Effector memory CD8-positive, alpha-beta T cell (primary cell): ENCODE data around the gene PSMD1.
A peak's percentile ranks its signal among the peaks of the same experiment; 100 is the strongest.
"Not testable (repeated sequence)": the region's sequence is repeated elsewhere in the genome, so short reads cannot be mapped to it uniquely, and the experiment has no call there.

Source experiments
- ATAC-seq: fragments of 150-1000 bp; cut with Tn5 transposase; replicated peaks from 2 replicates; pipeline ENCODE4 v1.10.0; 2021; ENCODE audit warnings: mild to moderate bottlenecking, moderate library complexity
- DNase-seq, 3 experiments: peaks; one replicate each; pipeline ENCODE4 v3.0.0; 2021
- H3K27ac Mint-ChIP-seq, 2 donors: one replicate each; pipeline ENCODE4 v1.8.0; 2022; ENCODE audit warnings: mild to moderate bottlenecking in 2 of 2, mixed read lengths in 2 of 2, moderate library complexity in 2 of 2
- H3K27me3 Mint-ChIP-seq, 2 donors: one replicate each; pipeline ENCODE4 v1.8.0; 2022; ENCODE audit warnings: mixed read lengths in 2 of 2
- H3K36me3 Mint-ChIP-seq: one replicate; pipeline ENCODE4 v1.8.0; 2022; ENCODE audit warnings: mild to moderate bottlenecking, moderate library complexity, mixed read lengths; ENCODE audit not compliant: insufficient read depth
- H3K4me1 Mint-ChIP-seq, 2 donors: one replicate each; pipeline ENCODE4 v1.8.0; 2022; ENCODE audit warnings: low read depth in 2 of 2, mixed read lengths in 2 of 2
- H3K4me3 Mint-ChIP-seq, 2 donors: one replicate each; pipeline ENCODE4 v1.8.0; 2022; ENCODE audit warnings: mild to moderate bottlenecking in 2 of 2, mixed read lengths in 2 of 2, moderate library complexity in 2 of 2
- H3K9me3 Mint-ChIP-seq, 2 donors: one replicate each; pipeline ENCODE4 v1.8.0; 2022; ENCODE audit warnings: mixed read lengths in 2 of 2

PSMD1 gene

DNA sequence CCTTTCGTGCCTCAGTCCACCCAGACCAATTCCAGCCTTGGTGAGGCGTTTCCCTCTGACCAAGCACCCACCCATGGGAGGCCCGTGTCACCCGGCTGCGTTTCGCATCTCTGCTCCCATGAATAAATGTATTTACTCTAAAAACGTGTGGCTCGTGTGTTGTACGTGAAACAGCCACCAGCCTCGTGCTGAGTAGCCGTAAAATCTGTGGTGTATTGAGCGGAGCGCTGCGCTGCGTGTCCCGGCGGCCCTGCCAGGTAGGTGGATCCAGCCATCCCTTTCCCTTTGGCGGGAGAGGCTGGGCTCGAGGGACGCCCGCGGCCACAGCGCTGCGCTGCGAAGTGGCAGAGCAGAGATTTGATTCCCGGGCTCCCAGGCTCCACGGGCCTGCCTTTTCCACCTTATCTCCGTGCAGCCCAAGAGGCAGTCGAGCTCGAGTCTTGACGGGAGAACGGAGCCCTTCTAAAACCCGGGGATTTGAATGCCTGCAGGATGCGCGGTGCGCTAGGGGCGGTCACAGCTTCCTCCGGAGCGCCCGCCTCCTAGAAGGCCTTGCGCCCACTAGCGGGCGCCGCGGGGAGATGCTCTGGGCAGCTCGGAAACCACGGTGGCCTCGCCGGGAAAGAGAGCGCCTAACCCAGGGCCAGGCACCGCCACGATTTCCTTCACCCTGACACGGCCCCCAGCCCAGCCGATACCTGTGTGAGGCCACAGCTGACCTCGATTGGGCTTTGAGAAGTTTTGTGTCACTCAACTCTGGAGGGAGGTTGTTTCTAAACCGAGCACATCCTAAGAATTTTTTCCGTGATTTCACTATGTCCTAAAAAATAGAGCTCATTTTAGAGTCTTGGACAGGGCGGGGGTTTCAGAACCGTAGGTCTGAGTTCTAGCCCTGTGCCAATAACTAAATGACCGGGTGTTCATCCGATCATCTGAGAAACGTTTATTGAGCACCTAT lies 3.9 kb upstream of the PSMD1 start:
- Mint-ChIP-seq H3K4me1 (peaks cover 17 to 27% of the 10 kb centered on the region in 2 donors), H3K27ac (peak overlapping the region in 1 of 2 donors; percentile 75)

DNA sequence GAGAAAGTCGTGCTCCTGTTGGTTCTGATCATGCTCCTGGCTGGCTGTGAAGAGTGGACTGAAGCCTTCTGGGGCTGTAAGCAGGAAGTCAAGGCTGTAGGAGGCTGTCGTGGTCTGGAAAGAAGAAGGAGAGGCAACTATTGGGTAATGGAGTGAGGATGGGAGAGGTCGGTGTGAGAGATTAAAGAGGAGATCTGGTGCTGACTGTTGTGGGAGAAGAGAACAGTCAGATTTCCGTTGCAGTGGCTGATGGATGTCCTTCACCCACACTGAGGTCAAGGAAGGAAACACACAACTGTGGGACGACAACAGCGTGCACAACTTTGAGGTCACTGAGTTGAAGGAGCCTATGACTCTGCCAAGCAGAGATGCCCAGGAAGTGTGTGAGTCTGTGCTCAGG lies 2.8 kb upstream of the PSMD1 start:
- peaks cover 5 to 16% of the 10 kb centered on the region in 2 donors for H3K27me3 Mint-ChIP-seq
- no peaks in the 10 kb centered on the region for H3K9me3 Mint-ChIP-seq
- peaks cover 28 to 35% of the 10 kb centered on the region in 2 donors for H3K4me1 Mint-ChIP-seq
- DNase-seq (no peak), ATAC-seq (no peak)
- H3K27ac Mint-ChIP-seq: no peak overlapping the region
- H3K36me3 Mint-ChIP-seq: peaks cover 12% of the 10 kb centered on the region
- no peak overlapping the region for H3K4me3 Mint-ChIP-seq

More for the DNA sequence above, 3.9 kb upstream of the PSMD1 start:
- peaks cover 5 to 22% of the 10 kb centered on the region in 2 donors for H3K27me3 Mint-ChIP-seq
- ATAC-seq (peak; percentile 65), DNase-seq (peak; percentile 73 to 78 (median 75))
- peaks cover 12% of the 10 kb centered on the region for H3K36me3 Mint-ChIP-seq
- H3K4me3 Mint-ChIP-seq: peak overlapping the region; percentile 90 to 92
- no peaks in the 10 kb centered on the region for H3K9me3 Mint-ChIP-seq

DNA sequence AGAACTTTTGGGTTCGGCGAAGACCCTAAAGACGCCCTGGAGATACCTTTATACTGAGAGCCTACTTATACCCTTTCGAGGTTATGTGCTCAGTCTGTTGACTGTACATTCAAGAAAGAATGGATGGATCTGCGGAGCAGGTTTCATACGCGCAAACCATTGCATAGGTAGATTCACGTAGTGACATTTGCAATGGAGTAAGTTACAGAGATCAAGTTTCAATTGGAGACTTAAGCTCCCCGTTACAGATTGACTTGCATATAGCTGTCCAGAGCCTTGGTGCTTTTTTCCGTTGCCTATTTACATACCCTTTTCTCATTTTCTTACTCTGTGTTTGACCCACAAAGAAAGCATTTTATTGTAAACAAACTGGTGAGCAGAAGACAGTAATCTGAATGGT lies 923 bp downstream of the PSMD1 start:
- Mint-ChIP-seq H3K9me3 (no peaks in the 10 kb centered on the region), H3K4me3 (peak overlapping the region; percentile 90 to 94), H3K27ac (peak overlapping the region; percentile 97 to 99), H3K4me1 (peaks cover 39 to 45% of the 10 kb centered on the region in 2 donors), H3K36me3 (peaks cover 28% of the 10 kb centered on the region), H3K27me3 (peaks cover 5 to 16% of the 10 kb centered on the region in 2 donors)
- DNase-seq (no peak), ATAC-seq (no peak)

DNA sequence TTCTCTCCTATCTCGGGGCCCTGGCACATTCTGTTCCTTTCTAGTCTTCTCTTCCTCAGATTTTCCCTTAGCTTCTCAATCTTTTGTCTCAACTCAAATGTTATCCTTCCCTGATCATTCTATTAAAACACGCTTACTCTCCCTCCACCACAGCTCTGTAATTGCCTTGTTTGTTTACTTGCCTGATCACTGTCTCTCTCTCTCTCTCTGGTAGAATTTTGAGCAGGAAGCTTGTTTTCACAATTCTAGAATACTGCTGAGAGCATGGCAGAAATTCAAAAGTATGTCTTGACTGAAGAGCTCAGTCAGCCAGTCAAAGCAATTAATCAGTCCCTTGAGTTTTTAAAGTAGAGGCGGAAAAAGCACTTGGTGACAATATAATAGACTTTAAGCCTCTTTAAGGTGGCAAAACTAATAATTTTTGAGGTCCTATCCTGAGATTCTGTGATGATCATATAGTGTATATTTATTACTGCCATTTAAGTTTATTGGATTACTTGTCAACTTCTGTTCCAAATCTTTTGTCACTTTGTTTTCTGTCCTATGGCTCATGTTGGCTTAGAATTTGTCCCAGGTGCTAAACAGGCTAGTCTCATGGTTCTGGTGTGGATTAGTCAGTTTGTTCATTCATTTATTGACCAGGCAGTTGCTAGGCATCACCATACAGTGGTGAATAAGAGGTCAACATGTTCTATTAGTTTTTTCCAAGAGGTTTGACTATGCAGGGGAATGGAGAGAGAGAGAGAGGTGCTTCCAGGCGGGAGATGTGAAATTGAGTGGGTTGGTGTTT lies 2.3 kb downstream of the PSMD1 start:
- H3K27ac Mint-ChIP-seq: peak overlapping the region in 1 of 2 donors; percentile 99
- peaks cover 32% of the 10 kb centered on the region for H3K36me3 Mint-ChIP-seq
- peaks cover 5 to 6% of the 10 kb centered on the region in 2 donors for H3K27me3 Mint-ChIP-seq
- H3K9me3 Mint-ChIP-seq: no peaks in the 10 kb centered on the region
- peaks cover 26 to 34% of the 10 kb centered on the region in 2 donors for H3K4me1 Mint-ChIP-seq
- peak overlapping the region; percentile 90 to 94 for H3K4me3 Mint-ChIP-seq
- no peak for DNase-seq
- no peak for ATAC-seq

DNA sequence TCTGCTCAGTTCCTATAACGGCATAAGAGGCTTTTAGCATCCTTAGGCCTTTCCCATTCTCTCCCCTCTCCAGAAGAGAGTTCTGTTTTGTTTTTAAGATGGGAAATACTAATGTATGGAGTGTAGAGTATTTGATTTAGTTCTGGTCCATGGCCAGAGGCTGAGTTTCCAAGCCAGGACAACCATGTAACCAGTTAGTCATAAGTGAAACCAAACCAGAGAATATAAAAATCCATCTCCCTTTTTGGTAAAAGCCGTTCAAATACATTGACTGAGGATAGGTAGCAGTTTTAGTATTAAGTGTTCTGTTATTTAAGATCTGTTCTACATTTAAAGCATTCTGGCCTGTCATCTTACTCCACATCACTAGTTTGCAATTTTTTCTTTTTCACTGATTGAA lies 3.1 kb downstream of the PSMD1 start:
- no peaks in the 10 kb centered on the region for H3K9me3 Mint-ChIP-seq
- DNase-seq (no peak), ATAC-seq (no peak)
- H3K36me3 Mint-ChIP-seq: peaks cover 35% of the 10 kb centered on the region
- H3K27ac Mint-ChIP-seq: peak overlapping the region; percentile 11 to 51
- no peaks in the 10 kb centered on the region for H3K27me3 Mint-ChIP-seq
- peaks cover 24 to 34% of the 10 kb centered on the region in 2 donors for H3K4me1 Mint-ChIP-seq
- H3K4me3 Mint-ChIP-seq: no peak overlapping the region

DNA sequence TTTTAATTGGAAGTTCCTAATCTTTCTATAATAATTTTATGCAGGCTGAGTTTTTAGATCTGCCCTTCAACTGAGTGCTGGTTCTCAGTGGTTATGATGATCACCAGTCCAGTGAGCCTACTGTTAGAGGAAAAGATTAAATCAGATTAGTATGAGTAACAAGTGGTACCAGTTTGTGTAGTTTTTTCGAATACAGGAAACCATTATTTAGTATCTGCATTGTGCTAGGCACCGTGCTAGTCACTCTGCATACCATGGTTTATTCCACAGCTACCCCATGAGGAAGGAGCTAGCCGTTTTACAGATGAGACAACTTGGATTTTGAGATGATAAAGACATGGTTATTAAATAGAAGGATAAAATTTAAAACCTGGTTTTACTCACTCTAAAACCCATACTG lies 6.1 kb downstream of the PSMD1 start:
- DNase-seq: no peak
- Mint-ChIP-seq H3K4me1 (peaks cover 21 to 32% of the 10 kb centered on the region in 2 donors), H3K9me3 (no peaks in the 10 kb centered on the region), H3K27me3 (no peaks in the 10 kb centered on the region), H3K36me3 (peaks cover 52% of the 10 kb centered on the region), H3K27ac (no peak overlapping the region), H3K4me3 (no peak overlapping the region)
- ATAC-seq: no peak

DNA sequence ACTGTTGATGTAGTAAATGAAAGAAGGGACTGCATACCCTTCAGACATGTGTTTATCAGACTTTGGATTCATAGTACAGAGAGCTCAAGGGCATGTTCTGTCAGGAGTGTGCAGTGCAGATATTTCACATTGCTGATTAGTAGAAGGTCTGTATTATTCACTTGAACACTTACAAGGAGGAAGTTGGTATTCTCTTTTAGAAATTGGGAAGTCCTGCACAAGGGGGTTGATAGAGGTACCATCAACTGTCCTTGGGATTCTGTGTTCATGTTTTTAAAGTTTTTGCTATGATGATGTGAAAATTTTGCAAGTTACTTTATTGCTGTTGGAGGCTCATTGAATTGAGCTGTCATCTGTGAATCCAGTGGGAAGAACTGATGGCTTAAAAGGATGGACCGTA lies 6.7 kb downstream of the PSMD1 start:
- H3K9me3 Mint-ChIP-seq: no peaks in the 10 kb centered on the region
- peaks cover 58% of the 10 kb centered on the region for H3K36me3 Mint-ChIP-seq
- DNase-seq: no peak
- H3K4me3 Mint-ChIP-seq: no peak overlapping the region
- H3K27me3 Mint-ChIP-seq: no peaks in the 10 kb centered on the region
- H3K27ac Mint-ChIP-seq: no peak overlapping the region
- no peak for ATAC-seq
- H3K4me1 Mint-ChIP-seq: peaks cover 19 to 32% of the 10 kb centered on the region in 2 donors

DNA sequence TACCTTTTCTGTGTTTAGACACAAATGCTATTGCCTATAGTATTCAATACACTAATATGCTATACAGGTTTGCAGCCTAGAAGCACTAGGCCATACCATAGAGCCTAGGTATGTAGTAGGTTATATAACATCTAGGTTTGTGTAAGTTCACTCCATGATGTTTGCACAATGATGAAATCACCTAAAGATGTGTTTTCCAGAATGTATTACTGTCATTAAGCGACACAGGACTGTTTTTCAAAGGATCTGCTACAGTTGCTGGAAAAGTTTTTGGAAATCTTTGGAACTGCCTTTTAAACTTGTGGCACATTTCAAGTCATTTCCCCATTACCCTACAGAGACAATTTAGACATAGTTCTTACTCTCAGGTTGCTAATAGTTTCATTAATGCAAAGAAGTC lies 9.3 kb downstream of the PSMD1 start:
- peaks cover 76% of the 10 kb centered on the region for H3K36me3 Mint-ChIP-seq
- no peak overlapping the region for H3K4me3 Mint-ChIP-seq
- H3K9me3 Mint-ChIP-seq: no peaks in the 10 kb centered on the region
- H3K27me3 Mint-ChIP-seq: no peaks in the 10 kb centered on the region
- H3K4me1 Mint-ChIP-seq: peaks cover 4 to 13% of the 10 kb centered on the region in 2 donors
- DNase-seq: no peak
- no peak overlapping the region for H3K27ac Mint-ChIP-seq
- no peak for ATAC-seq

DNA sequence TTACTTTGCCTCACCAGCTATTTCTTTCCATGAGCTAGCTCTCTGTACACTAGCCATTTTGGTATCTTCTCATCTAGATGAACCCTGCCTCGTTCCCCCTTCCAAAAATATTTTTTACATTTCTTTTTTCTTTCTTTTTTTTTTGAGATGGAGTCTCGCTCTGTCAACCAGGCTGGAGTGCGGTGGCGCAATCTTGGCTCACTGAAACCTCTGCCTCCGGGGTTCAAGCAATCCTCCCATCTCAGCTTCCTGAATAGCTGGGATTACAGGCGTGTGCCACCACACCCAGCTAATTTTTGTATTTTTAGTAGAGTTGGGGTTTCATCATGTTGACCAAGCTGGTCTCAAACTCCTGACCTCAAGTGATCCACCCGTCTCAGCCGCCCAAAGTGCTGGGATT lies 10.9 kb downstream of the PSMD1 start:
- ATAC-seq, DNase-seq, H3K4me3 Mint-ChIP-seq, H3K27me3 Mint-ChIP-seq, H3K9me3 Mint-ChIP-seq: not testable (repeated sequence)
- Mint-ChIP-seq H3K27ac (peak overlapping the region; percentile 3 to 46), H3K4me1 (peaks cover 4 to 10% of the 10 kb centered on the region in 2 donors), H3K36me3 (peaks cover 76% of the 10 kb centered on the region)

DNA sequence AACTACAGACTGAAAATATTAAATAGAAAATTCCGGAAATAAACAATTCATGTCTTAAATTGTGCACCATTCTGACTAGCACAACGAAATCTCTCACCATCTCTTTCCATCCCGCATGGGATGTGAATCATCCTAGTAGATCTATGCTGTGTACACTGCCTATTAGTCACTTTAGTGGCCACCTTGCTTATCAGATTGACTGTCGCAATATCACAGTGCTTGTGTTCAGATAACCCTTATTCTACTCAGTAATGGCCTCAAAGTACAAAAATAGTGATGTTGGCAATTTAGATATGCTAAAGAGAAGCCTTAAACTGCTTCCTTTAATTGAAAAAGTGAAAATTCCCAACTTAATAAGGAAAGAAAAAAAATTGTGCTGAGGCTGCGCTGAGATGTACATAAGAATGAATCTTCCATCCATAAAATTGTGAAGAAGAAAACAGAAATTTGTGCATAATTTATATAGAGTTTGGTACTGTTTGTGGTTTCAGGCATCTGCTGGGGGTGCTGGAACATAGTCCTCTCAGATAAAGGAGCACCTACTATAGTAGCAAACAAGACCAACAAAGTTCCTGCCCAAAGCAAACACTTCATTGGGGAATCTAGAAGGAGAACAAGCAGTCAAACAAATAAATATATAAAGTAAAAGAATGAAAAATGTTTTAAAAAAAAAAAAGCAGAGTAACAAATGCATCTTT lies 12.0 kb downstream of the PSMD1 start:
- Mint-ChIP-seq H3K27me3 (no peaks in the 10 kb centered on the region), H3K27ac (peak overlapping the region in 1 of 2 donors; percentile 28), H3K36me3 (peaks cover 76% of the 10 kb centered on the region), H3K4me1 (peaks cover 4 to 10% of the 10 kb centered on the region in 2 donors), H3K9me3 (no peaks in the 10 kb centered on the region), H3K4me3 (no peak overlapping the region)
- peak; percentile 46 for ATAC-seq
- no peak for DNase-seq

DNA sequence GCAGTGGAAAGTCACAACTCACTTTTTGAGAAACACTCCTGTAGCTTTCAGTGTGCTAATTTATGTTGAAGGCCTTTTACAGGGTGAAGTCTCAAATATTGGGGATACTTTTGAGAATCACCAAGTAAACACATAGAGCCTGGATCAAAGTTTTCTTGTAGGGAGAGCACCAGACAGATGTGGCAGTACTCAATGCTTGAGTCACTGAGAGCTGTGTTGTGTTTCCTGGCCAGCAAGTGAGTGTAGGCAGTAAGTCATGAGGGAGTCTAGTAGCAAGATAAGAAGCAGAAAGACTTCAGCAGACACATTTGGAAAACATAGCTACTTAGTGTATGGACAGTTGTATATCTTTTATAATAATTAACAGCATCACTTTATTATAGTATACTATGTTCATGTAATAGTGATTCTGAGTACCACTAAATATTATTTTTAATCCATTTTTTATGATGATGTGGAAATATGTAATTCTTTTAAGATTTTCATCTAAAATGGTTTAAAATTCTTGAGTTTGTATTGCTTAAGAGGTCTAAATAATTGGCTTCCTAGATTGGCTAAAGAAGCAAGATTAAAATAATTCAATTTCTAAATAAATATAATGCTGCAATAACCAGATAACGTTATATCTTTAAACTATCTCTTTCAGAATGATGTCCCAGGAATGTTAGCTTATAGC lies 12.8 kb downstream of the PSMD1 start:
- Mint-ChIP-seq H3K4me1 (peaks cover 4 to 10% of the 10 kb centered on the region in 2 donors), H3K36me3 (peaks cover 79% of the 10 kb centered on the region), H3K4me3 (no peak overlapping the region), H3K27ac (no peak overlapping the region), H3K27me3 (no peaks in the 10 kb centered on the region), H3K9me3 (no peaks in the 10 kb centered on the region)
- ATAC-seq (no peak), DNase-seq (no peak)

DNA sequence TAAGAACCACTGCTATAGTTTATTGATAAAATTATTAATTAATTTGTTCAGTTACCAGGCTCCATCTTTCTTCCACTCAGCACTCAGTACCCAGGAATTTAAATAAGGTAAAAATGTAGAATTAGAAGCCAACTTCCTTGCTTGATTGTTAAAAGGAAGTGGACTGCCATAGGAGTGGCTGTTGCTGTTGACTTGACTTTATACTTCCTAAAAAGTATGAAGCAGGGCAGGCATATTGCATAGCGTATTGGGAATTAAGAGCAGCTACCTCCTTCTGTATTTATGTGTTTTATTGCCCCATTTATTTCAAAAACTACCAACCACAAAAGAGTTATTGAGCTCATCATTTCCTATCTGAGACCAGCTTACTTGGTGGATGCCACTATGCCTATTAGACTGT lies 27.9 kb downstream of the PSMD1 start:
- no peak for ATAC-seq

DNA sequence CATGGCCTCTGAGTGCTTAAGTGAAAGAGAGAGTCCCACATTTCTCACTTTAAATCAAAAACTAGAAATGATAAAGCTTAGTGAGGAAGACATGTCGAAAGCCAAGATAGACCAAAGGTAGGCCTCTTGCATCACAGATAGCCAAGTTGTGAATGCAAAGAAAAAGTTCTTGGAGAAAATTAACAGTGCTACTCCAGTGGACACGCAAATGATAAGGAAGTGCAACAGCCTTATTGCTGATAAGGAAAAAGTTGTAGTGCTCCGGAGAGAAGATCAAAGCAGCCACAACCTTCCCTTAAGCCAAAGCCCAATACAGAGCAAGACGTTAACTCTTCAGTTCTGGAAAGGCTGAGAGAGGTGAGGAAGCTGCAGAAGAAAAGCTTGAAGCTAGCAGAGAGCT lies 32.1 kb downstream of the PSMD1 start:
- H3K4me1 Mint-ChIP-seq: peaks cover 0 to 7% of the 10 kb centered on the region in 2 donors
- DNase-seq: no peak
- no peaks in the 10 kb centered on the region for H3K9me3 Mint-ChIP-seq
- peaks cover 38% of the 10 kb centered on the region for H3K36me3 Mint-ChIP-seq
- ATAC-seq: no peak
- H3K27ac Mint-ChIP-seq: no peak overlapping the region
- no peak overlapping the region for H3K4me3 Mint-ChIP-seq
- H3K27me3 Mint-ChIP-seq: no peaks in the 10 kb centered on the region

More for the DNA sequence above, 27.9 kb downstream of the PSMD1 start:
- no peak for DNase-seq
- no peak overlapping the region for H3K4me3 Mint-ChIP-seq
- H3K27ac Mint-ChIP-seq: no peak overlapping the region
- no peaks in the 10 kb centered on the region for H3K9me3 Mint-ChIP-seq
- peaks cover 74% of the 10 kb centered on the region for H3K36me3 Mint-ChIP-seq
- no peaks in the 10 kb centered on the region for H3K4me1 Mint-ChIP-seq
- no peaks in the 10 kb centered on the region for H3K27me3 Mint-ChIP-seq
